NCI-H146 treated with DMSO at 0.1 percent for 48 hours (cell line): ENCODE data around the gene MYH7.
"Not testable (repeated sequence)": the region's sequence is repeated elsewhere in the genome, so short reads cannot be mapped to it uniquely, and the experiment has no call there.

Source experiments
- DNase-seq: peaks from one replicate; lab custom pipeline; 2025; ENCODE audit not compliant: unreplicated experiment; lab: John Stamatoyannopoulos, UW

MYH7 gene

GRCh38 chr14:23387916-23388882, 47.3 kb downstream of the MYH7 start:
- DNase-seq, result no peak

GRCh38 chr14:23386999-23387398, 48.5 kb downstream of the MYH7 start:
- no peak for DNase-seq

GRCh38 chr14:23386266-23386657, 49.2 kb downstream of the MYH7 start:
- not testable (repeated sequence) for DNase-seq

- no peak for DNase-seq
Observed at GRCh38 chr14:23385642-23386265, 49.7 kb downstream of the MYH7 start.

- DNase-seq, result no peak
Observed at GRCh38 chr14:23385244-23385641, 50.2 kb downstream of the MYH7 start.

GRCh38 chr14:23384364-23385080, 50.9 kb downstream of the MYH7 start:
- no peak for DNase-seq

GRCh38 chr14:23382731-23383440, 52.6 kb downstream of the MYH7 start:
- DNase-seq, result no peak

- no peak for DNase-seq
Observed at GRCh38 chr14:23382276-23382675, 53.2 kb downstream of the MYH7 start.

- DNase-seq, result peak; percentile 1
Observed at GRCh38 chr14:23381871-23382270, 53.6 kb downstream of the MYH7 start.

- DNase-seq, result no peak
Observed at GRCh38 chr14:23380976-23381375, 54.5 kb downstream of the MYH7 start.

GRCh38 chr14:23380197-23380914, 55.1 kb downstream of the MYH7 start:
- DNase-seq, result no peak

- DNase-seq, result peak; percentile 8
Observed at GRCh38 chr14:23379366-23380196, 55.9 kb downstream of the MYH7 start.

GRCh38 chr14:23378612-23379220, 56.7 kb downstream of the MYH7 start:
- DNase-seq, result no peak

- no peak for DNase-seq
Observed at GRCh38 chr14:23377573-23378563, 57.6 kb downstream of the MYH7 start.

GRCh38 chr14:23377198-23377550, 58.3 kb downstream of the MYH7 start:
- no peak for DNase-seq

GRCh38 chr14:23376482-23377197, 58.8 kb downstream of the MYH7 start, which contains the start of gene CMTM5:
CMTM5 (plus strand) TSS chr14:23377046; CDS start chr14:23377252, 206 bp downstream.
- no peak for DNase-seq
